Endothelial cell of umbilical vein (primary cell): ENCODE results near the gene LRRC43. TPM values are rescaled to one million over a fixed set of nuclear protein-coding genes. Genes with fewer than 3 reads are reported as not detected.
A peak's percentile ranks its signal among the peaks of the same experiment; 100 is the strongest.

ENCODE experiments used
- BruUV-seq: library from RNA; stranded (reverse); fragments of 400-500 nt; replicated peaks from 2 replicates; lab custom pipeline; 2021; lab: Mats Ljungman, UMichigan
- CTCF ChIA-PET: fragments of 300-600, 350-600 bp; sonication (Branson Sonifier 250); formaldehyde crosslinking; loops from one replicate; lab custom pipeline; 2021; ENCODE audit warnings: antibody characterized with exemption, inconsistent platforms; lab: Charles Lee
- POLR2A ChIA-PET: fragments of 300-600, 350-600 bp; sonication (Branson Sonifier 250); formaldehyde crosslinking; loops from one replicate; lab custom pipeline; 2021; ENCODE audit warnings: antibody characterized with exemption, inconsistent platforms; lab: Charles Lee
- DNase-seq: peaks from one replicate; pipeline ENCODE4 v3.0.0-alpha.2; 2011; ENCODE audit warnings: low read depth, low spot score
- FAIRE-seq: peaks from 2 replicates; lab custom pipeline; 2011; peaks lifted over from hg19 to GRCh38; lab: Jason Lieb, UNC
- H2AFZ ChIP-seq: 2 replicates; pipeline ENCODE4 v1.6.0; 2012; ENCODE audit warnings: low read depth, low read length, control low read depth, inconsistent platforms
- H3K27ac ChIP-seq: 2 replicates; pipeline ENCODE4 v1.5.1; 2011; ENCODE audit warnings: low read depth, mild to moderate bottlenecking, control low read depth, low read length, moderate library complexity; ENCODE audit not compliant: insufficient read depth
- H3K27me3 ChIP-seq, 2 experiments: 2 replicates each; pipeline versions ENCODE4 v1.6.0 to v1.6.1; 2011; ENCODE audit warnings: low read length in 2 of 2, mixed read lengths in 1 of 2; ENCODE audit not compliant: control insufficient read depth in 2 of 2, insufficient read depth in 2 of 2
- H3K36me3 ChIP-seq, 2 experiments: 2 replicates in 1 of 2; 3 replicates in 1 of 2; pipeline ENCODE4 v1.5.1; 2011; ENCODE audit warnings: low read length in 2 of 2, mild to moderate bottlenecking in 1 of 2, moderate library complexity in 1 of 2; ENCODE audit not compliant: control insufficient read depth in 2 of 2, insufficient read depth in 2 of 2; ENCODE audit errors: extremely low read depth in 1 of 2
- H3K4me1 ChIP-seq: 3 replicates; pipeline ENCODE4 v1.5.1; 2011; ENCODE audit warnings: mild to moderate bottlenecking, low read length; ENCODE audit not compliant: control insufficient read depth, insufficient read depth; ENCODE audit errors: extremely low read depth
- H3K4me2 ChIP-seq: 2 replicates; pipeline ENCODE4 v1.6.1; 2011; ENCODE audit warnings: low read length, control low read depth, mixed read lengths; ENCODE audit not compliant: insufficient read depth
- H3K4me3 ChIP-seq, 3 experiments: fragments of 200-600 bp in 1 of 3; sonication (generic), shearing (Covaris generic) in 1 of 3; replicated peaks in 1 of 3; 2 replicates each; pipeline ENCODE4 v1.5.1; 2011 to 2016; ENCODE audit warnings: control low read depth in 3 of 3, low read length in 3 of 3, mild to moderate bottlenecking in 2 of 3, inconsistent platforms in 1 of 3, low read depth in 1 of 3, moderate library complexity in 1 of 3; ENCODE audit not compliant: insufficient read depth in 1 of 3
- H3K79me2 ChIP-seq: 2 replicates; pipeline ENCODE4 v1.6.0; 2012; ENCODE audit warnings: low read length, inconsistent platforms; ENCODE audit not compliant: control insufficient read depth, insufficient read depth
- H3K9ac ChIP-seq: replicated peaks from 2 replicates; pipeline ENCODE3; 2011; ENCODE audit warnings: low read length, control low read depth; ENCODE audit not compliant: insufficient read depth; ENCODE audit errors: extremely low read depth
- H3K9me1 ChIP-seq: replicated peaks from 3 replicates; pipeline ENCODE4 v1.6.0; 2011; ENCODE audit warnings: mild to moderate bottlenecking, low read length; ENCODE audit not compliant: control insufficient read depth, insufficient read depth; ENCODE audit errors: extremely low read depth
- H3K9me3 ChIP-seq: replicated peaks from 2 replicates; pipeline ENCODE4 v1.5.1; 2012; ENCODE audit warnings: low read length, inconsistent platforms; ENCODE audit not compliant: control insufficient read depth, insufficient read depth
- H4K20me1 ChIP-seq: replicated peaks from 2 replicates; pipeline ENCODE3; 2011; ENCODE audit warnings: mild to moderate bottlenecking, low read length; ENCODE audit not compliant: control insufficient read depth, insufficient read depth; ENCODE audit errors: extremely low read depth
- CTCF ChIP-seq, 2 donors: IDR thresholded peaks; 1 replicate in 1 of 2; 2 replicates in 1 of 2; pipeline ENCODE4 v1.5.1; 2011; ENCODE audit warnings: low read length in 2 of 2, mild to moderate bottlenecking in 2 of 2, moderate library complexity in 2 of 2, control low read depth in 1 of 2, inconsistent platforms in 1 of 2, low read depth in 1 of 2; ENCODE audit not compliant: insufficient read depth in 1 of 2; ENCODE audit errors: extremely low read depth in 1 of 2
- EZH2 ChIP-seq: IDR thresholded peaks from 2 replicates; pipeline ENCODE4 v1.6.1; 2012; ENCODE audit warnings: borderline replicate concordance, low read depth, mild to moderate bottlenecking, moderate library complexity, low read length, inconsistent platforms; ENCODE audit not compliant: severe bottlenecking
- GATA2 ChIP-seq: IDR thresholded peaks from 2 replicates; pipeline ENCODE4 v1.7.0; 2011; ENCODE audit warnings: low read depth, mild to moderate bottlenecking, moderate library complexity, mixed read lengths, low read length; ENCODE audit not compliant: insufficient read length, insufficient read depth
- MAX ChIP-seq: IDR thresholded peaks from 2 replicates; pipeline ENCODE4 v1.6.1; 2011; ENCODE audit not compliant: insufficient read depth, insufficient read length
- MYC ChIP-seq: IDR thresholded peaks from one replicate; pipeline ENCODE4 v1.6.1; 2011; ENCODE audit warnings: mild to moderate bottlenecking, low read depth, low read length
- POLR2A ChIP-seq: IDR thresholded peaks from 2 replicates; pipeline ENCODE4 v1.6.1; 2012; ENCODE audit warnings: low read depth, mild to moderate bottlenecking, control low read depth, low read length
- dilution Hi-C: fragments of 300-500 bp; cut with MboI; formaldehyde crosslinking; loops from one replicate; pipeline ENCODE4 v1.15.0; 2019; ENCODE audit warnings: low sequenced_read_pairs; ENCODE audit not compliant: extremely low pct_ligation_motif_present
- intact Hi-C: fragments of 100-400 bp; cut with micrococcal nuclease; formaldehyde crosslinking; loops from one replicate; pipeline ENCODE4 v1.10.0; 2022
- polyA plus RNA-seq, 4 experiments: library from polyadenylated mRNA; depleted of rRNA in 3 of 4; stranded (reverse) in 3 of 4; unstranded in 1 of 4; fragments of >200 nt; gene quantifications; 2 replicates each; pipeline versions ENCODE4 v1.2.1 to v1.2.3, GENCODE V29; 2011 to 2012; ENCODE audit warnings: missing spikeins in 1 of 4
- total RNA-seq: library from RNA; stranded (reverse); gene quantifications from 2 replicates; pipeline ENCODE4 v1.2.3, GENCODE V29; 2021

Gene LRRC43
- total and polyA plus RNA-seq, 2 donors (not counting 3 experiments of a cell fraction or from before 2014, with no cell fraction given), result 3.1 to 3.4 TPM

DNA sequence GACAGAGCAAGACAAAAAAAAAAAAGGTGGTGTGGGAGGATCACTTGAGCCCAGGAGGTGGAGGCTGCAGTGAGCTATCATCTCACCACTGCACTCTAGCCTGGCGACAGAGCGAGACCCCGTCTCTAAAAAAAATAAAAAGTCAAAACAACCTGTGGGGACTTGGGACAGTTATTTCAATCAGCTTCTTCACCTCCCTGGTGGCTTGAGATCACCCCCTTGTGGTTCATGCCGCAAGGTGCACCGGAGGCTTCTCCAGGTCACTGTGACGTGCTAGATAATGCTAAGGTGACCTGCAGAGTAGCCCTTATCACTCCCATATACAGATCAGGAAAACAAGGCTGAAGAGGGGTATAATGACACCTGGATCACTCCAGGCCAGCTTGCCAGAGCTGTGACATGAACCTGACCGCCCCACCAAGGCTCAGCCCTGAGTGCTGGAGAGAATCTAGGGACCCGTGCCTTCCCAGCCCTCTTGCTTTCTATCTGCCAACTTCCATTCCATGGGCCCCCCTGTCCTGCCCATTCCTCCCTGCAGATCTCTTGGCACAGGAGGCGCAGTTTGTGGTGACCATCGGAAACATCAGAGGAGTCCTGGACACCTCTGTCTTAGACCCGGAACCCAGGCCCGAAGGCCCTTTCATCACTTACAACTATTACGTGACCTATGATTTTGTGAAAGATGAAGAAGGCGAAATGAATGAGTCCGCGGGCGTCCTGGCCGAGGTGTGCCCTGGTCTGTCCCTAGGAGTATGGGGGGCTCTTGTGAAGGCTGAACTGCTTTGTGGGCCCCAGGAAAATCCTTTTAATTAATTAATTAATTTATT lies 8.1 kb downstream of the LRRC43 start:
- FAIRE-seq (peak; percentile 88), DNase-seq (peak; percentile 75)
- dilution Hi-C loops, result no loop called here
- Histone ChIP-seq H3K36me3 (no peaks in the 10 kb centered on the region), H3K4me2 (no peak overlapping the region), H3K27ac (no peak overlapping the region), H3K4me1 (no peaks in the 10 kb centered on the region), H4K20me1 (no peaks in the 10 kb centered on the region), H3K79me2 (no peaks in the 10 kb centered on the region), H3K27me3 (no peaks in the 10 kb centered on the region), H3K9me1 (no peaks in the 10 kb centered on the region), H2AFZ (no peak overlapping the region), H3K9ac (no peak overlapping the region), H3K4me3 (no peak overlapping the region), H3K9me3 (no peaks in the 10 kb centered on the region)
- POLR2A ChIA-PET, result no interaction called here
- BruUV-seq, result no TSS peak
- intact Hi-C loops, result loop anchor here (1.0 kb wide), 3 partner anchors 31 to 137 kb away; no protein-coding TSS in a partner anchor
- CTCF ChIA-PET, result interaction anchor here (0.6 to 6.1 kb wide), 36 partner anchors 8 to 274 kb away, joined by 3 to 115 read pairs (median 4); partner anchors contain the start of genes CFAP251 and LRRC43
- TF ChIP-seq POLR2A (no peak), CTCF (IDR thresholded peaks at IDR 0.05; ENCODE audit: extremely low read depth in 1 of 2, insufficient read depth in 1 of 2, low read depth in 1 of 2, low read length in 2 of 2) (peak; percentile 78 to 86)

DNA sequence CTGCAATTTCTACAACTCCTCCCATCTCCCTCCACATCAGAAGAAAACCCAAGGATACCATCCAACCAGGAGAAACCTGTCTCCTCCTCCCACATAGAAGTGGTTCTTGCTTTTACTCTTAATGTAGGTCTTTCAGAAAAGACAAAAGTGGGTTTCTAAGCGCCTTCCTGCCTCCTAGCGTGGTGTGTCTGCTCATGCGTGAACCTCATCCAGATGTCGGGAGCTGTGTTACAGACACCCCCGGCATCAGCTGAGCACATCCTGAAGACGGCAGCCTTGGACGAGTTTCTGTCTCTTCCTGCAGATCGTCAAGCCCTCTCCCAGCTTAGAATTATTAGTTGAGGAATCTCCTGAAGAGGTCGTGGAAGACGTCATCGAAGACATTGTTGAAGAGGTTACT lies 9.5 kb downstream of the LRRC43 start:
- no peak for DNase-seq
- Histone ChIP-seq H2AFZ (no peak overlapping the region), H3K27ac (no peak overlapping the region), H3K4me1 (no peaks in the 10 kb centered on the region), H3K79me2 (no peaks in the 10 kb centered on the region), H3K36me3 (no peaks in the 10 kb centered on the region), H4K20me1 (no peaks in the 10 kb centered on the region), H3K9me3 (no peaks in the 10 kb centered on the region), H3K27me3 (no peaks in the 10 kb centered on the region), H3K4me3 (no peak overlapping the region), H3K9ac (no peak overlapping the region), H3K4me2 (no peak overlapping the region), H3K9me1 (no peaks in the 10 kb centered on the region)
- intact Hi-C loops, result no loop called here
- ChIA-PET CTCF (interaction anchor here (0.8 to 6.1 kb wide), 8 partner anchors 11 to 275 kb away, joined by 3 to 115 read pairs (median 15); partner anchors contain the start of genes B3GNT4 and CFAP251), POLR2A (interaction anchor here (1.2 kb wide), 1 partner anchor 62 kb away, joined by 8 read pairs; no protein-coding TSS in a partner anchor)
- TF ChIP-seq MYC (no peak), GATA2 (no peak), MAX (no peak), CTCF (IDR thresholded peaks at IDR 0.05; ENCODE audit: extremely low read depth in 1 of 2, insufficient read depth in 1 of 2, low read depth in 1 of 2, low read length in 2 of 2) (no peak), EZH2 (no peak)
- no TSS peak for BruUV-seq
- dilution Hi-C loops, result no loop called here
- FAIRE-seq, result no peak
